Mesenchymal stem cell (in vitro differentiated cells and primary cell): ENCODE results near the gene FBXO3.
"Not testable (repeated sequence)": the region's sequence is repeated elsewhere in the genome, so short reads cannot be mapped to it uniquely, and the experiment has no call there.

Experiments used
- DNase-seq: peaks from one replicate; pipeline ENCODE4 v3.0.0-alpha.2; 2013
- H2AFZ ChIP-seq: one replicate; pipeline ENCODE4 v1.6.1; 2013; ENCODE audit warnings: low read depth, mild to moderate bottlenecking, control low read depth, inconsistent platforms, low read length, moderate library complexity
- H2AK5ac ChIP-seq: 2 replicates; pipeline ENCODE4 v1.6.1; 2013; ENCODE audit warnings: low read length, moderate library complexity, mild to moderate bottlenecking, inconsistent platforms; ENCODE audit not compliant: severe bottlenecking
- H2BK120ac ChIP-seq: one replicate; pipeline ENCODE4 v1.6.1; 2013; ENCODE audit warnings: low read depth, mild to moderate bottlenecking, inconsistent platforms, low read length, moderate library complexity
- H2BK12ac ChIP-seq, 2 experiments: one replicate each; pipeline ENCODE4 v1.6.1; 2013; ENCODE audit warnings: inconsistent platforms in 2 of 2, low read length in 2 of 2, mild to moderate bottlenecking in 2 of 2, moderate library complexity in 2 of 2, control low read depth in 1 of 2
- H2BK15ac ChIP-seq: one replicate; pipeline ENCODE4 v1.6.1; 2013; ENCODE audit warnings: mild to moderate bottlenecking, low read depth, inconsistent platforms; ENCODE audit not compliant: poor library complexity, severe bottlenecking
- H2BK5ac ChIP-seq: 2 replicates; pipeline ENCODE4 v1.6.1; 2013; ENCODE audit warnings: low read depth, mild to moderate bottlenecking, low read length, control low read depth, inconsistent platforms; ENCODE audit not compliant: poor library complexity, severe bottlenecking
- H3K14ac ChIP-seq, 2 experiments: one replicate each; pipeline ENCODE4 v1.6.1; 2013; ENCODE audit warnings: inconsistent platforms in 2 of 2, low read length in 2 of 2, control low read depth in 1 of 2, mild to moderate bottlenecking in 1 of 2, moderate library complexity in 1 of 2
- H3K18ac ChIP-seq, 2 experiments: one replicate each; pipeline ENCODE4 v1.6.1; 2013; ENCODE audit warnings: inconsistent platforms in 2 of 2, low read length in 2 of 2, control low read depth in 1 of 2, low read depth in 1 of 2, mild to moderate bottlenecking in 1 of 2
- H3K23ac ChIP-seq, 2 experiments: one replicate each; pipeline ENCODE4 v1.6.1; 2013; ENCODE audit warnings: inconsistent platforms in 2 of 2, low read length in 2 of 2, mild to moderate bottlenecking in 2 of 2, moderate library complexity in 2 of 2, control low read depth in 1 of 2
- H3K27ac ChIP-seq: 2 replicates; pipeline ENCODE4 v1.5.1; 2013; ENCODE audit warnings: mild to moderate bottlenecking, moderate library complexity, low read length, control low read depth, inconsistent platforms; ENCODE audit not compliant: poor library complexity, severe bottlenecking
- H3K27me3 ChIP-seq, 2 experiments: 2 replicates each; pipeline versions ENCODE4 v1.6.1 to v1.7.0; 2013; ENCODE audit warnings: low read length in 2 of 2, mild to moderate bottlenecking in 2 of 2, moderate library complexity in 2 of 2, control low read depth in 1 of 2, inconsistent platforms in 1 of 2; ENCODE audit not compliant: control insufficient read depth in 1 of 2, insufficient read depth in 1 of 2
- H3K36me3 ChIP-seq, 2 experiments: 2 replicates each; pipeline versions ENCODE4 v1.6.1 to v1.7.0; 2013; ENCODE audit warnings: low read length in 2 of 2, control low read depth in 1 of 2, inconsistent platforms in 1 of 2, low read depth in 1 of 2, mild to moderate bottlenecking in 1 of 2; ENCODE audit not compliant: insufficient read depth in 2 of 2, control insufficient read depth in 1 of 2
- H3K4ac ChIP-seq, 2 experiments: one replicate each; pipeline ENCODE4 v1.6.1; 2013; ENCODE audit warnings: inconsistent platforms in 2 of 2, low read length in 2 of 2, mild to moderate bottlenecking in 2 of 2, moderate library complexity in 2 of 2, control low read depth in 1 of 2, low read depth in 1 of 2
- H3K4me1 ChIP-seq: 2 replicates; pipeline ENCODE4 v1.6.1; 2013; ENCODE audit warnings: low read depth, low read length, control low read depth; ENCODE audit not compliant: control insufficient read depth, insufficient read depth
- H3K4me2 ChIP-seq: 2 replicates; pipeline ENCODE4 v1.6.1; 2013; ENCODE audit warnings: low read length, mild to moderate bottlenecking, inconsistent platforms; ENCODE audit not compliant: poor library complexity, severe bottlenecking
- H3K4me3 ChIP-seq, 2 experiments: 2 replicates each; pipeline versions ENCODE4 v1.5.1 to v1.7.0; 2013; ENCODE audit warnings: low read length in 2 of 2, mild to moderate bottlenecking in 2 of 2, control low read depth in 1 of 2, low read depth in 1 of 2; ENCODE audit not compliant: insufficient read depth in 1 of 2
- H3K79me1 ChIP-seq: replicated peaks from 2 replicates; pipeline ENCODE4 v1.6.1; 2013; ENCODE audit warnings: mild to moderate bottlenecking, control low read depth, low read length, inconsistent platforms; ENCODE audit not compliant: poor library complexity, severe bottlenecking
- H3K9ac ChIP-seq: 2 replicates; pipeline ENCODE4 v1.7.0; 2013; ENCODE audit warnings: mild to moderate bottlenecking, low read length, moderate library complexity
- H3K9me3 ChIP-seq: 2 replicates; pipeline ENCODE4 v1.7.0; 2013; ENCODE audit warnings: mild to moderate bottlenecking, low read length; ENCODE audit not compliant: control insufficient read depth
- H4K8ac ChIP-seq: one replicate; pipeline ENCODE4 v1.6.1; 2013; ENCODE audit warnings: inconsistent platforms, mild to moderate bottlenecking, low read length, moderate library complexity
- H4K91ac ChIP-seq: one replicate; pipeline ENCODE4 v1.6.1; 2013; ENCODE audit warnings: mild to moderate bottlenecking, low read length, inconsistent platforms
- WGBS: methylation state at CpG from one replicate; pipeline ENCODE4 v1.1.7; 2013; ENCODE audit warnings: mixed read lengths; 5-methylcytosine and 5-hydroxymethylcytosine counted together

FBXO3 gene

DNA sequence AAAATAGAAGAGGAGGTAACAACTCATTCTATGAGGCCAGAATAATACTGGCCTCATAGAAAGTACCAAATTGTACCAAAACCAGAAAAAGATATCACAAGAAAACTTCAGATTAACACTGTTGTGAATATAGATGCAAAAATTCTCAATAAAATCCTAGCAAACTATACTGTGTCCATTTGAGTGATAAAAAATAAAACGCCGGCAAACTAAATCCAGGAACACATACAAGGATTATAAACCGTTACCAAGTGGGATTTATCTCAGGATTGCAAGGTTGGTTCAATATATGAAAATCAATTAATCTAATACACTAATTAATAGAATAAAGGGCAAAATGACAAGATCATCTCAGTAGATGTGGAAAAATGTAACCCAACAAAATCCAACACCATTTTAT lies 23.6 kb upstream of the FBXO3 start:
- Histone ChIP-seq H3K23ac (no peak overlapping the region), H4K91ac (no peak overlapping the region), H3K9me3 (peaks cover 6% of the 10 kb centered on the region), H3K4me2 (no peak overlapping the region), H3K27ac (no peak overlapping the region), H2AFZ (no peak overlapping the region), H2BK12ac (no peak overlapping the region), H2BK15ac (no peak overlapping the region), H2BK120ac (no peak overlapping the region), H3K9ac (no peak overlapping the region), H3K4ac (no peak overlapping the region), H2AK5ac (no peak overlapping the region), H3K14ac (no peak overlapping the region), H3K36me3 (no peaks in the 10 kb centered on the region), H3K18ac (no peak overlapping the region), H3K4me3 (no peak overlapping the region), H4K8ac (no peak overlapping the region), H3K27me3 (peaks cover 0 to 67% of the 10 kb centered on the region in 2 experiments), H3K79me1 (no peaks in the 10 kb centered on the region), H2BK5ac (no peak overlapping the region), H3K4me1 (peaks cover 1% of the 10 kb centered on the region)
- WGBS, result no CpG with 5 or more reads among the region's 3 CpGs
- DNase-seq, result no peak

- H3K4me1 ChIP-seq, result no peaks in the 10 kb centered on the region
- H3K27ac ChIP-seq, result no peak overlapping the region
- no peaks in the 10 kb centered on the region for H3K79me1 ChIP-seq
- no peak overlapping the region for H2BK12ac ChIP-seq
- H3K4me3 ChIP-seq, result no peak overlapping the region
- no peak overlapping the region for H3K4ac ChIP-seq
- no peak overlapping the region for H3K4me2 ChIP-seq
- 64% methylated on average over 4 of the region's 4 CpGs for WGBS
- H3K27me3 ChIP-seq, result peaks cover 0 to 29% of the 10 kb centered on the region in 2 experiments
- H3K9me3 ChIP-seq, result peaks cover 6% of the 10 kb centered on the region
- no peak overlapping the region for H3K23ac ChIP-seq
- no peaks in the 10 kb centered on the region for H3K36me3 ChIP-seq
- H2AFZ ChIP-seq, result no peak overlapping the region
- no peak for DNase-seq
- no peak overlapping the region for H4K8ac ChIP-seq
- H3K14ac ChIP-seq, result no peak overlapping the region
- H2BK15ac ChIP-seq, result no peak overlapping the region
- no peak overlapping the region for H2AK5ac ChIP-seq
- H4K91ac ChIP-seq, result no peak overlapping the region
- H2BK120ac ChIP-seq, result no peak overlapping the region
- no peak overlapping the region for H3K9ac ChIP-seq
- H3K18ac ChIP-seq, result no peak overlapping the region
- no peak overlapping the region for H2BK5ac ChIP-seq
These were observed 15.7 kb upstream of the FBXO3 start for GRCh38 chr11:33790040-33790439.

- H2BK15ac ChIP-seq, H3K23ac ChIP-seq, H3K9me3 ChIP-seq, H3K4ac ChIP-seq, H2BK12ac ChIP-seq, H3K79me1 ChIP-seq, H3K36me3 ChIP-seq, DNase-seq, H3K4me2 ChIP-seq, H2AK5ac ChIP-seq, H3K27ac ChIP-seq, H2AFZ ChIP-seq, H4K8ac ChIP-seq, H3K4me3 ChIP-seq, H3K14ac ChIP-seq, H3K4me1 ChIP-seq, H4K91ac ChIP-seq, H3K18ac ChIP-seq, H2BK5ac ChIP-seq, H2BK120ac ChIP-seq, H3K9ac ChIP-seq: not testable (repeated sequence)
- peaks cover 0 to 27% of the 10 kb centered on the region in 2 experiments for H3K27me3 ChIP-seq
- 100% methylated on average over 1 of the region's 2 CpGs for WGBS
These were observed 13.8 kb upstream of the FBXO3 start for GRCh38 chr11:33788095-33788494.

DNA sequence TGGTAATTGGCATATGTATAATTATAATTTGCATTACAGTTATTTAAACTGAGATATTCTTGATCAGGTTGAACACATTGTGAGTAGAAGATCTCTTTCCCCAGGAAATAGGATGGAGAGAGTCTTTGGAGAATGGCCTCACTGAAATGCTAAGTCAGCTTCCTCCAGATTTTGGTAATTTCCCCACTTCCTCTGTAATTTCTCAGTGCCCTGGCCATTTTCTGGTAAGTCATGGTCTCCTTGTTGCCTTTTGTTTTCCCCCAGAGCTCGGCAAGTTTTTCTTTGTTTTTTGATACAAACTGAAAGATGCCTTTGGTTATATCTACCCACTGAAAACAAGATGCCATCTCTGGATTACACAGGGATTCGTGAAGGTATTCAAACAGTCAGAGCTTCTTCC lies 12.8 kb upstream of the FBXO3 start:
- no peak overlapping the region for H2BK15ac ChIP-seq
- no peak overlapping the region for H3K4me2 ChIP-seq

More for the DNA sequence above, 12.8 kb upstream of the FBXO3 start:
- H3K4ac ChIP-seq, result no peak overlapping the region
- H3K79me1 ChIP-seq, result no peaks in the 10 kb centered on the region
- no peak overlapping the region for H2BK120ac ChIP-seq
- no peak overlapping the region for H3K27ac ChIP-seq
- no peak overlapping the region for H2AFZ ChIP-seq
- H4K91ac ChIP-seq, result no peak overlapping the region
- no peak overlapping the region for H3K14ac ChIP-seq
- no peak overlapping the region for H3K4me3 ChIP-seq
- DNase-seq, result no peak
- no peaks in the 10 kb centered on the region for H3K4me1 ChIP-seq
- H2BK12ac ChIP-seq, result no peak overlapping the region
- H2AK5ac ChIP-seq, result no peak overlapping the region
- H3K9me3 ChIP-seq, result no peaks in the 10 kb centered on the region
- H3K27me3 ChIP-seq, result peaks cover 0 to 18% of the 10 kb centered on the region in 2 experiments
- H2BK5ac ChIP-seq, result no peak overlapping the region
- no peak overlapping the region for H3K9ac ChIP-seq
- 66% methylated on average over 2 of the region's 2 CpGs for WGBS
- no peak overlapping the region for H3K18ac ChIP-seq
- H3K23ac ChIP-seq, result no peak overlapping the region
- H3K36me3 ChIP-seq, result no peaks in the 10 kb centered on the region
- H4K8ac ChIP-seq, result no peak overlapping the region
